NOMO-1 treated with DMSO at 0.1 percent for 48 hours (cell line): ENCODE measurements around the gene MED27.

Source experiments
- DNase-seq: peaks from one replicate; lab custom pipeline; 2025; ENCODE audit not compliant: unreplicated experiment; lab: John Stamatoyannopoulos, UW

The MED27 gene

DNA sequence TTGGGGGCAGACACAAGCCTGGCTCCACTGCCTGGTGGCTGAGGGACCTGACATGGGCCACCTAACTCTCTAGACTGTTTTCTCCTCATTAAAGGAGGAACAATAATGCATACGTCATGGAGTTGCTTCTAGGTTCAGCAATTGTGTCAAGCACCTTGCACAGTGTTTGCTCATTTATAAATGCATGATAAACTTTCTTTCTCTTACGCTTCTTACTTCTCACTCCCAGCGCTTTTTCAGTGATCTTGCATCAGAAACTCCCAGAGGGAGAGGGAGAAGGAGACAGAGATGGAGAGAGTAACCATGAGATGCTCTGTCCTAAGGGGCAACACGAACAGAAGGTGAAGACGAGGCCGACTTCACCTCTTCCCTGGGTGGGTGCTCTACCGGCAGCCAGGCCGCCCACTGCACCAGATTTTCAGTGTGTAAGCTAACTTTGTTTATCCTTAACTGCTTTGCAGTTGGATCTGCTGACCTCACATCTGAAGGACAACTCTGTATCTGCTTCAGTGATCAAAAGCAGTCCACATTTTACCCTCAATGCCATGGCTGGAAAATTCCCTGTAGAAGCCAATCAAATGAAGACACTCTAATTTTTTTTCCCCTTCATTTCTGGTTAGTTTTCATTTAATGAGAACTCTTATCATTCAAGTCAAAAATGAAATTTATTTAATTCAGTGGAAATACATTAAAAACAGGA, 35.3 kb downstream of the MED27 start:
- no peak for DNase-seq

DNA sequence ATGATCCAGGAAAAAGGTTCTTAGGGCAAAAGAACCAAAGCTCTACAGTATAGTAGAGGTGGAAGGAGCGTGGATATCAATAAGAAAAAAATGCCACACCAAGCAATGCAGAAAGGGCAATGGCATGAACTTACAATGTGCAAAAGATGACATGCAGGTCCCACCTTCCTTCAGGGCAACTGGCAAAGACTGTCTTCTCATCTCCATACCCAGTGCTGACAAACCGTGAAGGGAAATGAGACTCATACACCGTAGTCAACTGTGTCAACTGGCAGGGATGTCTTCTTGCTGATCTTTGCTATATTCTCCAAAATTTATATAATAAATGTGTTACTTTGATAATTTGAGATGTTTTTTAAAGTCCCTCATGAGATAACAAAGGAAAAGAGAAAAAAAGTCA, 36.0 kb downstream of the MED27 start:
- DNase-seq, result no peak

DNA sequence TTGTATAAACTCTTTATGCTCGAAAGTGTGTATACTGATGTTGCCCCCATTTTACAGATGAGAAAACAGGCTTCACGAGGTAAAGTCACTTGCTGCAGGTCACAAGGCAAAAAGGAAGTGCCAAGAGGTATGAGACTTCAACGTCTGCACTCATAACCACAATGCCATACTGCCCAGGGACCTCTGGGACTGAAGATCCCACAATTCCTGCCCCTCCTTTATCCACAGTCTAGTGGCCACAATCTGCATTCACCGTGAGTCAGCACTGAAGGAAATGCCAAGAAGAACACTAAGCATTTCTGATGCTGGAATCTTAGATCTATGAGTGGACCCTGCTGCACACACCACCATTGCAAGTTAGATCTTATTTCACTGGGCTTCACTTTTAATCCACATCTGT, 37.3 kb downstream of the MED27 start:
- DNase-seq, result no peak

DNA sequence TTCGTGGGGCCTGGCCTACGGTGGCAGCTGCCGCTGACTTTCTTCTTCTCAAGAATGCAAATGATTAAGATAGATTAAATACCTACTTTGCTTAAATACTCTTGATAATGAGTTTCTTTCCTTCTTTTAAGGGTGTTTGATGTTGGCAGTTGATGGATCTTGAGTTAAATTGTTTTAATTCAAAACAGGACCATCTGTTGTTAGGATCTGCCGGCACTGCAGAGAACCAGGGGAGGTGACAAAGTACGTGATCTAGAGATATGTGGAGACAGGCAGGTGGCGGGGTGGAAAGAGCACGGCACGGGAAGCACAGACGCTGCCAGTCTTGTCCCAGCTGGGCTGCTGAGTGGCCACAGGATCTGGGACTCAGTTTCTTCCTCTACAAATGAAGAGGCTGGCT, 37.9 kb downstream of the MED27 start:
- no peak for DNase-seq

DNA sequence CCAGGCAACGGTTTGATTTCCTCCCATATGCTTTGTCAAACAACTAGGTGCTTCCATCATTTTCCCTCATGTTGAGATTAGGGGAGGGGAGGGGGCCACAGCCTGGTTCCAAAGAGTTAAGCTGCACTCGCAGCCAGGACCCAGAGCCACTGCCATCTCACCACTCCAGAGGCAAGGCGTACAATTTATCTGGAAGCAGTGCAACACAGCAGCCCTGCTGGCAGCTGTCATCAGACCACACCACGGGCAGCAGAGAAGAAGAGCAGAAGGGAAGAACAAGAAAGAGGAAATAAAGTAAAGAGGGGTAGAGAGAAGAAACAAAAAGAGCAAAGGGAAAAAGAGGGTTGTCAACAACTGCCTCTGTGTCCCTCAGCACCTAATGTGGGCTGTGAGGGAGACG, 38.9 kb downstream of the MED27 start:
- DNase-seq, result no peak

DNA sequence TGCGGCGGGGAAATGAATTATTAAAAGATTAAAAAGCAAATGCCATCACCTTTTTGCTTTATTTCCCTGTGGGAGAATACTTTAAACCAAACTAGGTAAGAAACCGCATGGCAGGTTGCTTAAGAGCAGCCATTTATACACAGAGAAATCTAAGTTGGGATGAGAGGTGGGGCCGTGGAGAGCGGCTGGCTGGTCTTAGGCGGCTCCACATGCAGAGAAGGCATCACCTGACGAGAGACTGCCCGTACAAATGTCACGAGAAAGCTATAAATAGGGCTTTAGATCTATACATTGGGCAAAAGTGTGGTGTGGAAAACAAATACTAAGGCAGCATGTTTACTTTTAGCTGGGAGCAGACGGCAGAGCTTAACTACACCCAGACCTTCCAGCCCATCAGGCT, 39.4 kb downstream of the MED27 start:
- no peak for DNase-seq

DNA sequence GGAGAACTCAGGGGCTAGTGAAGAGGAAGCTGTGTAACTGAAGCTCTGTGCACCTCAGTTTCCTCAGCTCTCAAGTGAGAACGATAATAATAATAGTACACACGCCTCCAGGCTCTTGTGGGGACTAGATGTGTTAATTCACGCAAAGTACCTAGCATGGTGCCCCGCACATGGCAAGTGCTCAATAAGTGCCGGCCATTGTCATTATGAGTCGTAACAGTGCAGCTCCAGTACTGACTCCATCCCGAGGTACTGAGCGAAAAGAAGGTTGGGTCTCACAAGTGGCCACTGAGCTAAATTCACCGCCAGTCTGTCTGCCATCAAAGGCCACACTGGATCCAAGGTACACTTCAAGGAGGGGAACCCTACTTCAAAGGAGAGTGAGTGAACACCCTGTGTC, 40.4 kb downstream of the MED27 start:
- DNase-seq, result no peak

DNA sequence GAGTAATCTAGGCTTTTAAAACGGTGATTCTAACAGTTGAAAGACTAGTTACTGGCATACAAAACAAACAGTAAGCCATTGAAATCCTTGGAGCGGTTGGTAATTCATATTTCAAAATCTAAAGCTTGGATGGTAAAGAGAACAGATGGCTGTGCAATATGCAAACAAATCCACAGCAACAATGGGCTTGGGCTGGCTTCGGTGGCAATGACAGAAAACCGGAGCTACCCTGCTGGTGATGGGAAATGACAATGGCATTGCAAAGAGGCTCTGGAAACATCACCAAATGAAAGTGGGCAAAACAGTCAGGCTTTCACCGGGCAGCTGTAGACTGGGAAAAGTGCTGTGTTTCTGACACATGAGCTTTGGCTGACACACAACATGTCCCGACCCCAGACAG, 42.2 kb downstream of the MED27 start:
- no peak for DNase-seq

DNA sequence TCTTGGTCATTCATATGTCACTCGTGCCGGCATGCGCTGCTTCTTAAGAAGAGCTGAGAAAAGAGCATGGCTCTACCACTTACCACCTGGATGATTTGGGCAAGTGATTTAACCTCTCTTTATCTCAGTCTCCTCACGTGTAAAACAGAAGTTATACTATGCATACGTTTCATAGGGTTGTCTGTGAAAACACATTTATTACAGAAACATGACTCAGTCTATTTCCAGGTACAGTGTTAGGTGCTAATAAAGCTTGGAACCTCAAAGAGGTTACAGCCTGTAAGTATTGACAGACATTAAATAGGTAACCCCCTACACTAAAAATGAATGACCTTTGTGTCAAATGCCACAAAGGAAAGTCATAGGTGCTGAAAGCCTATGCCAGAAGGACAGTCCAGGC, 43.1 kb downstream of the MED27 start:
- DNase-seq, result no peak

DNA sequence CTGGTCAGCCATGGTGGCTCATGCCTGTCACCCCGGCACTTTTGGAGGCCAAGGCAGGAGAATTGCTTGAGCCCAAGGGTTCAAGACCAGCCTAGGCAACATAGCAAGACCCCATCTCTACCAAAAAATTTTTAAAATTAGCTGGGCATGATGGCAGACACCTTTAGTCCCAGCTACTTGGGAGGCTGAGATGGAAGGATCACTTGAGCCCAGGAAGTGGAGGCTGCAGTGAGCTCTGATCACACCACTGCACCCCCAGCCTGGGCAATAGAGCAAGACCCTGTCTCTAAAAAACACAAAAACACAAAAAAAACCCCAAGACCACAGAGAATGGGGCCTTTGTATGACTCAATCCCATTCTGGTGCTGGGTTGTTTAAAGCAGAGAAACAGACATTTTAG, 44.0 kb downstream of the MED27 start:
- DNase-seq, result no peak

DNA sequence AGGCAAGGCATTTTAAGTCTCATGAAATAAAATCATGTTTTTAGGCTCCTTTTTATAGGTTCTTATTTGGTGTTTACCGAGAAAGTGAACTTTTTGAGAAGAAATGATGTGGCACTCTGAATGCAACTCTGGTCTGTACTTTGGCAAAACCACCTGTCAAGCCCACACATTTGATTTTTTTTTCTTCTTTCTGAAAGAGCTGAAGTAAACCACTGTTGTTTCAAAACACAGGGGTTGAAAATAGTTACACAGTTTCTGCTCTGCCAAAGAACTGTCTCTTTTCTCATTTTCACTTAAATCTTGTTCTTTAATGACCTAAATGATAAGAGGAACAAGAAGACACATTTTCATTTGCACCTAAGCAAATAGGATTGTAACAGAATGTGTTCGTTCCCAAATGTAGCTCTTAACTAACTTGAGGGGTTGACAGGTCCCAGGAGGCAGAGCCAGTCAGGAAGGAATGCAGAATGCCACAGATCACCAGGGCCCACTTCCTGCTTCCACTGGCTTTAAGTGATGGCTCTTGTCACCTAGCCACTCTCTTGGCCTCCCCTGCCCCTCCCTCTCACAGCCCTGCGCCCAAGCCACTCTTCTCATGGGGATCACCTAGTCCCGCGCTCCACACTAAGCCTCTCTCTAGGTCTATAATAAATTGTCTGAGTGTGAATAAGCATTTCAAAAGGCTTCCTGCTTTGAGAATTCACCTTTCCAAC, 47.3 kb downstream of the MED27 start:
- no peak for DNase-seq

DNA sequence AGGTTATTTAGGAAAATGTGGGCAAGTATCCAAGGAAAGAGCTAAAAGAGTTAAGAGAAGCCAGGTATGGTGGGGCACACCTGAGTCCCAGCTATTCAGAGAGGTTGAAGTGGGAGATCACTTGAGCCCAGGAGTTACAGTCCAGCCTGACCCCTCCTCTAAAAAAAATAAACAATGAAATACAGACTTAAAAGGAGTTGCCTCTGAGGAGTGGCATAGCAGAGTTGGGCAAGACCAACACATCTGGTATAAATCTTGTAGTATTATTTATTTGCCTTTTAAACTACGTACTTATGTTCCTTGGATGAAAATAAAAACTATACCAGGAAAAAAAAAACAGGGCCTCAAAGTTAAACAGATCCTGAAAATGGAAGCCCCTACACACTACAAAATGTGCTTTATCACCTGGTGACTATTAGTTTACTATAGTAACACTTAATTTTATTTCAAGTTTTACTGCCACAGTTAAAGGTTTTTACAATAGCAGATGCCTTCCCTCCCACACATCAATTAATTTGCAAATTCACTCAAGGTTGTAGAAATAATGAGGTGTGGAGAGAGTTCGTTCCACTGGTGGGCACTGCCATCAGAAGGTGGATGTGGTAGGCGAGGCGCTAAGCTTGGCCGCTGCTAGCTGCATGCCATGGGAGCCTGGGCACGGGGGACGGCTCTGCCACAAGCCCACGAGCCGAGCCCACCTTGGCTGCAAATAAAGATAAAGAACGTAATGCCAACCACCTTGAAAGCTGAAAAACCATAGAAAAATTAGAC, 48.0 kb downstream of the MED27 start:
- DNase-seq, result no peak

DNA sequence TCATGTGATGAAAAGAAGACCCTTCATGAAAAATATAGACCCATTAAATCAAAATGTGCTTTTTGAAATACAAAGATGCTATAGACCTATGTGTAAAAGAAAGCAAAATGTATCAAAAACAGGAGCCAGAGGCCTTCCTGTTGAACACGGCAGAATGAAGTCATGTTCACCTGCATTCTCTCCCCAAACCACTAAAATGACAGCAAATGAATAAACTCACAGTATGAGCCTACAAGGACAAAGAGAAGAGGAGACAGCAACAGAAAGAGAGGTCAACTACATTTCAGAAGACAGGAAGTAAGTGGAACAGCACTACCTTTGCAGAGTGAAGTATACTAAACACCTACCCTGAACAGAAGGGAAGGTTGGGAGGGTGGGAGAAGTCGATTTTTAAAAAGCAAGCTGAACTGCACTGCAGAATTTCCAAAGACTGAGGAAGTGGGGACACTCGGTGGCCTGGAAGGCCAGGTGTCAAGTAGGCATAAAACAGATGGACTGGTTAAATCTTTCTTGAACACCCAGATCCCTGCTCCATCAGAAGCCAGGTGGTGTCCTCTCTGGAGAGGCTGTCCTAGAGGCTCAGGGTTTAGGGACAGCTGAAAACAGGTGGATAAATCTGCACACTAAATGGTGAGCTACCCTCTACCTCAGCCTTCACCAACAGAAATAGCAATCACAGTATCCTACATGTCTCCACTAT, 48.9 kb downstream of the MED27 start:
- no peak for DNase-seq

DNA sequence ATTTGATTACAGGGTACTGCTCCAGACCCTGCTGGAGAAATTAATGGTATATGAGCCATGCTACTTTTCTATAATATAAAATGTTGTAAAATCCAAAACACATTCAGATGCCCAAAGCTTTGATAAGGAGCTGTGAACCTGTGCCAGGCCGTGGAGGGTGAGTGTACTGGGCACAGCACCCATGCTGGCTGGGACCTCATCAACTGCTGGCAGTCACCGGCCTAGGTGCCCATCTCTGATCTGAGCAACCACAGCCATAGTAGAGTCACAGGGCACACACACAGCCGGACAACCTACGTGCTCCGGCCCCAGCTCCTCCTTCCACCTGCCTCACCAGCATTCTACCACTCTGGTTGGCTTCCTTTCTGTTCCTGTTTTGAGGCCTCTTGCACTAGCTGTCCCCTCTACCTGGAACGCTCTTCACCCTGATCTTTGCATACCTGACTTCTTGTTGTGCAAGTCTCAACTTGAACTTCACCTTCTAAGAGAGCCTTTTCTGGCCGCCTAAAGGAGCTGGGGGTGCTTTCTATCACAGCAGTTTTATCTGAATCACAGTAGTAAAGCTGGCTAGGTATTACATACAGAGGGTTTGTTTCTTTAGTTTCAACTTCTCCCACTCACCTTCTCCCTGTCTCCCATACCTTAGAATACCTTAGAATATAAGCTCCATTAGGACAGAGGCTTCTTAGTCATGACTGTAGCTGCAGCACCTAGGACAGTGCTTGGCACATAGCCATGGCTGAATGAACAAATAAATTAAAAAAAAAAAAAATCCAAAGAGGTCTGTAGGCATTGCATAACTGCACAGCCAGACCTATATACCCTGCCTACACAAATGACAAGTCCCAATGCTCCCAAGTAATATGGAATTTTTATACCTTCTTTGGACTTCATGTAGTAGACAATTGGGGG, 51.7 kb downstream of the MED27 start:
- DNase-seq, result no peak

DNA sequence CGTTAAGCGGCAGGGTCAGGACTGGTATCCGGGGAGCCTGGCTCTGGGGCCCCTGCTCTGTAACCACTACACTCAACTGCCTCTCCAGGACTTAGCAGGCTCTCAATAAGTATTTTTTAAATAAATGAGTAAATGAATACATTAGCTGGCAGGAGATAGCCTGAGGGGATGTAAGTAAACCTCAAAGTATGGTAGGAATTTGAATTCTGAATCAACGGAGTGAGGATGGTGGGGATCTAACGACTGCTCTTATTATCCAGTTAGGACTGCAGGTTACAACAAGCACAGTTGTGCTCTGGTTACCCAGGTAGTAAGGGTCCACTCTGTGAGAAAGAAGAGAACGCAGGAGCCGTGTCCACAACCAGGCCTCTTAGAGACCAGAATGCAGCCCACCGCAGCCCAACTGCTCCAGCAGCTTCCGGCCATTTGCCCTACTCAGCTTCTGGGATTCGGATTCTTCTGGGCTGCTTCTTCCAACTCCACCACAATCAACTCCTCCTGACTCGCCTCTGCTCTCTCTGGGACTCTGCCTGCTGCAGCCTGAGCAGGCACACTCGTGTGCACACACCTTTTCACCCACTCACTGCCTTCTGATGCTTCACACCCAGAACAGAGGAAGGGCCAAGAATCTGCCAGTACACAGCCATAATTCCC, 52.6 kb downstream of the MED27 start:
- no peak for DNase-seq

DNA sequence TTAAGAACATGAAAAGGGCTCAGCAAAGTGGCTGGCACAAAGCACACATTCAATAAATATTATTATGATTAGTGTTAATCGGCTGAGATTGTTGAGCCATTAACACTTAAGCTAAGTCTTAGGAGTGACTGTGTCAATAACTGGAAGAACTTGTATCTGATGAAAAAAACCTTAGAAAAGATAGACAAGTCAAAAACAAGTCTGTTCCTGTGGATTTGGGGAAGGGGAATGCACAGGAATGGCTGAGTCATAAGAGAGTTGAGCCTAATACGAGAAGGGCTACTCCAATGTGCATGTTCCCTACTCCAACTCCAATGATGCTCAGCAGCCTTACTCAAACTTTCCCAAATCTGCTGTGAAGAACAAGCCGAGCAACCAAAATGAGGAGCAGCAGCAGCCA, 53.9 kb downstream of the MED27 start:
- no peak for DNase-seq

DNA sequence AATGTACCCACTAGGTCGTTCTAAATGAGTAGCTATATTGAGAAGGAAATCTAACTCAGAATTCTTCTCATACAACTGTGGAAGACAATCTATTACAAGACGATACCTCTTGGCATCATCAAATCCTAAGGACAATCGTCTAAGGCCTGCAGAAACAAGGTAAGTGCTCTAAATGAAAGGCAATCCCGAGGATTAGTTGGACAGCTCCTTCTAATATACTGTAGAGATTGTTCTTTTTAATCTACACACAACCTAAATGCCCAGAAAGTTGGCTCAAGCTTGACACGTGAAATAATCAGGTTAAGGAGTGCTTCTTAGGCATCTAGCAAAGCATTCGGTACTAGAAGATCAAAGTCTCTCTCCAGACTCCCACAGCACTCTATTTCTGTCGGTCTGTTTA, 55.1 kb downstream of the MED27 start:
- DNase-seq, result no peak

DNA sequence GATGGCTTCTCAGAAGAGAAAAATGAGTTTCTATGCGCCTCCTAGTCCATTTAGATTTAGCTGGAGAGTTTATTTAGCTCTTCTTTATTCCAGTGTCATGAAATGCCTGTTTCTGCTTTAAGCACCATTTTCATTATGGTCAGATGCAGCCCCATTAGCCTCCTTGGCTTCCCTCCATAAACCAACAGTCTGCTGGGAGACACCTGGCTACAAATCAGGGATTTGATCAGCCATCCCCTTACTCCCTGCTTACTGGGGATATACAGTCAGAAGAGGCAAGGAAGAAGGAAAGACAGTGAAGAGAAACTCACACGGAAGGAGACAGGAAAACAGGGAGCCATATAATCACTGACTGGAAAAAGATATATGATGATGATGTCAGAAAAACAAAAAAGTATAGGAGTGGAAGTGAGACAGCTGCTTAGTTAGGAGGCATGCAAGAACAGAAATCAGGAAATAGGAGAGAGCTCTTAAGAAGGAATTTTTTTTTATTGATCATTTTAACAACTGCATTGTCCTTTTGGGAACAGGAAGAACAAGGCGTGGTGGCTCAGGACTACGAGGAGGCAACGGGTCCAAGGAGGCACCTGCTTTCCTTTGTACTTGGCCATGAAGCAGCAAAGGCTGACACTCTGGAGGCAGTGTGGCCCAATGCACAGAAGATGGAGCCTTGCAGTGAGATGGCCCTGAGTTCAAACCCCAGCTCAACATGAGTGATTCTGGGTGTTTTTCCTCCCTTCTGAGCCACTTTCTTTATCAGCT, 56.1 kb downstream of the MED27 start:
- DNase-seq, result no peak

DNA sequence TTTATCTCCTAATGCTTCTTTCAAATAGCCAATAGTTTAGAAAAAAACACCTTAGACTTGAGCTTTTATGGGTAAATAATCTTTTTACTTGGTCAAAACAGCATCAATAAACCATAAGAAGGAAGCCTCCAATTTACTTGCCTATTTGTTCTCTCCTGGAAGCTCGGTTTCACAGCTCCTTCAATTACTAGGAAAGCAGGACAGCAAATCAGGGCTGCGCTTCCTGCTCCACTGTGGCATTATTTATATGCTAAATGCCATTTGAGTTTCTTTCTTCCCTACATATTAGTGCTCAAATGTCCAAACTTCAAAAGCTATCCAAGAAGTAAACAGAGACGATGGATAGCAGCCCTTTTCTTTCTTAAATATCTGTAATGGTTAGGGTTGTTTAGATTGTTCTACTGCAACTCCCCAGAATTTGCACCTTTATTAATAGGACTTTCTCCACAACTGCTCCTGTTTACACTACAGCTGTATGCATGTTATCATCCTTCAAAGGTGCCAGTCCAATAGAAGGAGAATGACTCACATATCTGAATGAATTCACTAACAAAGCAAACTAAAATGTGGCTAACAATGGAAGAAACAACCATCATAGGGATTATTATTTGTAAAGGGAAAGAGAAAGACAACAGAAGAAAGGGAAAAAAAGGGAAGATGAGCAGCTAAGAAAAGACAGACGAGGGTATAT, 58.7 kb downstream of the MED27 start:
- DNase-seq, result no peak
